Fibroblast of skin of right biceps (primary cell): ENCODE measurements around the gene GTF3C1.
"Not testable (repeated sequence)": the region's sequence is repeated elsewhere in the genome, so short reads cannot be mapped to it uniquely, and the experiment has no call there.

Experiments
- DNase-seq: peaks from one replicate; pipeline ENCODE4 v3.0.0-alpha.2; 2013

Gene GTF3C1

GRCh38 chr16:27437946-27438345 is 111.8 kb downstream of the GTF3C1 start:
- DNase-seq, result no peak

- DNase-seq, result no peak
These were observed 112.6 kb downstream of the GTF3C1 start for GRCh38 chr16:27436921-27437650.

- no peak for DNase-seq
These were observed 113.6 kb downstream of the GTF3C1 start for GRCh38 chr16:27436065-27436464.

DNA sequence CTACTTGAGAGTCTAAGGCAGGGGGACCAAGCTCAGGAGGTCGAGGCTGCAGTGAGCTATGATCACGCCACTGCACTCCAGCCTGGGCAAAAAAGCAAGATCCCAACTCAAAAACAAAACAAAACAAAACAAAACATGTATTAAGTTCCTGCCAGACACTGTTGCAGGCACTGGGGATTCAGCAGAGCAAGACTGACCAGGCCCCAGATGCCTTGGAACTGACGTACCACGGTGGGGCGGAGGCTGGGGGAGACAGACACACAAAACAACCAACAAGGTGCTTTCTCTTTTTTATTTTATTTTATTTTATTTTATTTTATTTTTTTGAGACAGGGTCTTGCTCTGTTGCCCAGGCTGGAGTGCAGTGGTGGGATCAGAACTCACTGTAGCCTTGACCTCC is 114.6 kb downstream of the GTF3C1 start:
- not testable (repeated sequence) for DNase-seq

DNA sequence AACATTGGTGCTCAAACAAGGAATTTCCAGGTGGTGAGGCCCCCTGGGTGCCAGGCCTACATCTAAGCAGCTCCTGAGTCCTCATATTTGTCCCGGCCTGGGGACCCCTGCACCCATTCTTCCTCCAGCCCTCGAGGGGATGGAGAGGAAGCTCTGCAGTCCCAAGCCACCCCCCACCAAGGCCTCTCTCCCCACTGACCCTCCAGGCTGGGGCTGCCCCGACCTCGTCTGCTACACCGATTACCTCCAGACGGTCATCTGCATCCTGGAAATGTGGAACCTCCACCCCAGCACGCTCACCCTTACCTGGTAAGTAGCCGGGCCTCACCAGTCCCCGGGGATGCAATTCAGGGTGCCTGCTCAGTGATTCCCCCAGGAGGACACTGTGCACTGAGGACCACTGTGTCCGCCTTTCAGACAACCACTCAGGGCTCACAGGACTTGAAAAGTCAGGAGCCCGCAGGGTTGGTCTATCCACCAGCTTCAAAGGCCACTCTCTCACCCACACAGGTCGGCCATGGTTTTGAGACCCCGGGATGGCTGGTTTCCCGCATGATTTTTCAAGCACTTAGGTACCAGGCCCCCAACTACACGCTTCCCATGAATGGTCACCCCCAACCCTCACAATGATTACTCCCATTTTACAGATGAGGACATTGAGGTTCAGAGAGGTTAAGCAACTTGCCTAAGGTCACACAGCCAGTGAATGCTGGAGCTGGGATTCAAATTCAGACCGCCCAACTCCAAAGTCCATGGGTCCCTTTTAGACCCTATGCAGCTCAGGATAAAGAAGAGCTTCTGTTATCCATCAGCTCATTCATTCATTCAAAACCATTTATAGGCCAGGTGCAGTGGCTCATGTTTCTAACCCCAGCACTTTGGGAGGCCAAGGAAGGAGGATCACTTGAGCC is 115.3 kb downstream of the GTF3C1 start:
- no peak for DNase-seq

GRCh38 chr16:27433636-27434035 is 116.1 kb downstream of the GTF3C1 start:
- no peak for DNase-seq

DNA sequence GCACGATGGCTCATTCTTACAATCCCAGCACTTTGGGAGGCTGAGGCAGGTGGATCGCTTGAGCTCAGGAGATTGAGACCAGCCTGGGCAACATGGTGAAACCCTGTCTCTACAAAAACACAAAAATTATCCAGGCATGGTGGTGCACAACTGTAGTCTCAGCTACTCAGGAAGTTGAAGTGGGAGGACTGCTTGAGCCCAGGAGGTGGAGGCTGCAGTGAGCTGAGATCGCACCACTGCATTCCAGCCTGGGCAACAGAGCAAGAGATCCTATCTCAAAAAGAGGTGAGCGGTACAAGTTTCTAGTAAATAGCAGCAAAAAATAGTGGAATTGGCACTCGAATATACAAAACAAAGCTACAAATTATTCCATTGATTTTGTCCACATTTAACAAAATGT is 116.5 kb downstream of the GTF3C1 start:
- DNase-seq, result not testable (repeated sequence)

DNA sequence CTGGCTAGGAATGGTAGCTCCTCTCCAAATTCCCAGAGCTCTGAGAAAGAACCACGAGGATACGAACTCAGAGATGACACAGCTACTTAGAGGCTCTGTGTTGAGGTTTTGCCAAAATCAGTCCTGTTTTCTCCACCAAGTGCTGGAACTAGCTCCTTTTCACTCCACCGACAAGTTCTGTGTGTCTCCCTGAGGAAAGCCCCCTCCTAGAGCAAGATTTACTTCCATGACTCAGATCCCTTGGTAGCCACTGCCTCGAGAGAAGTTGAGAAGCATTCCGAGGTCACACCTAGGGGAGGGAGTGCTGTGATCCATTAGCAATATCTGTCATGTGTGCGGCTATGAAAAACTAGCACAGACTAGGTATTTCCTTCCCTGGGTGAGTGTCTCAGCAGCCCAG is 117.2 kb downstream of the GTF3C1 start:
- peak; percentile 91 for DNase-seq

GRCh38 chr16:27431773-27432532 is 117.8 kb downstream of the GTF3C1 start:
- peak; percentile 55 for DNase-seq

DNA sequence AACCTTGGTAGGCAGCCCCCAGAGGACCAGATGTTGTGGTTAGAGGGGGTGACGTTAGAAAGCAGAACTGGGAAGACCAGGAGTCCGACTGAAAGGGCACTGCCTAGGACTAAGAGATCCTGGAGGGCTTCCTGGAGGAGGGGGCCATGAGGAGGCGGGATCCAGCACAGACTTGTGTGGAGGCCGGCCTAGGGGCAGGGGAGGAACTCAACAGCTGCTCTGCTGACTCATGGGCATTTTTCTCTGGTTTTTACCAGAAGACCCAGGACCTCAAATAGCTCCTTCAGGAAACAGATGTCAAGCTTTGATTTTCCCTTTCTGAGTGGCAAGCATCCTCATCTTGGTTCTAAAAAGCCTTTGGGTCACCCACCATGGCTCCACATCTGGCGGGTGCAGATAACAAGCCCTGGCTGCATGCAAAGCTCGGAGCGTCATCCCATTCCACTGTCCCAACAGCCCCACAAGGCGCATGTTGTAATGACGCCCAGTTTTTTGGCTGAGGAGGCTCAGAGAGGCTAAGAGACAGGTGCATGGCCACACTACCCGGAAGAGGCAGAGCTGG is 118.7 kb downstream of the GTF3C1 start:
- DNase-seq, result peak; percentile 37

- DNase-seq, result no peak
These were observed 119.2 kb downstream of the GTF3C1 start for GRCh38 chr16:27430512-27430911.

DNA sequence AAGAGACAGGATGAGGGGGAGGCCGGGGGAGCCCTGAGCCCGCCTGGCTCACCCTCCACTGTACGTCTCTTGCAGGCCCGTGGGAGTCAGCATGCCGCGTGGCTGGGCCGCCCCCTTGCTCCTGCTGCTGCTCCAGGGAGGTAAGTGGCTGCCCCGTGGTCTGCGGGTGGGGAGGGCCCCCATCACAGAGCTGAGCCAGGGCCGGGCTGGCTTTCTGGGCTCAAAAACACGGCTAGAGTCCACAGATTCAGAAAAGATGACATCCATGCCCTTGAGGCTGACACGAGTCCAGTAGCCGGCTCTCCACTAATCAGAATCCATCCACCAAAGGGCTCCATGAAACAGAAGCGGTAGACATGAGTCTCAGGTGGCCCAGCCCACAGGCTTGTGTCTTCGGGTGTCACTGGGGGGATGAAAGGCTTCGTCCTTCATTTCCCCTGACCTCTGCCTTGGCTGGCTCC is 119.7 kb downstream of the GTF3C1 start:
- DNase-seq, result no peak

DNA sequence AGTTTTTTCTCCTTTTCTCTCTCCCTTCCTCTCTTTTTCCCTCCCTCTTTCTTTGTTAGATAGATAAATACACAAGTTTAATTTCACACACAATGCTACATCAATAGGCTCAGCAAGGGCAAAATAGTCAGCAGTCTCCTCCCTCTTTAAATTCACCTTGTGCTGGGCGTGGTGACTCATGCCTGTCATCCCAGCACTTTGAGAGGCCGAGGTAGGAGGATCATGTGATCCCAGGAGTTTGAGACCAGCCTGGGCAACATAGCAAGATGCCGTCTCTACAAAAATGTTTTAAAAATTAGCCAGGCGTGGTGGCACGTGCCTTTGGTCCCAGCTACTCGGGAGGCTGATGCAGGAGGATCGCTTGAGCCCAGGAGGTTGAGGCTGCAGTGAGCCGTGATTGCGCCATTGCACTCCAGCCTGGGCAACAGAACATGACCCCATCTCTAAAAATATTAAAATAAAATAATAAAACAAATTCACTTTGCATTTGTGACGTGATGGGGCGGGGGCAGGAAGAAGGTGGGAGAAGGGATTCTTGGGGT is 120.3 kb downstream of the GTF3C1 start:
- no peak for DNase-seq

DNA sequence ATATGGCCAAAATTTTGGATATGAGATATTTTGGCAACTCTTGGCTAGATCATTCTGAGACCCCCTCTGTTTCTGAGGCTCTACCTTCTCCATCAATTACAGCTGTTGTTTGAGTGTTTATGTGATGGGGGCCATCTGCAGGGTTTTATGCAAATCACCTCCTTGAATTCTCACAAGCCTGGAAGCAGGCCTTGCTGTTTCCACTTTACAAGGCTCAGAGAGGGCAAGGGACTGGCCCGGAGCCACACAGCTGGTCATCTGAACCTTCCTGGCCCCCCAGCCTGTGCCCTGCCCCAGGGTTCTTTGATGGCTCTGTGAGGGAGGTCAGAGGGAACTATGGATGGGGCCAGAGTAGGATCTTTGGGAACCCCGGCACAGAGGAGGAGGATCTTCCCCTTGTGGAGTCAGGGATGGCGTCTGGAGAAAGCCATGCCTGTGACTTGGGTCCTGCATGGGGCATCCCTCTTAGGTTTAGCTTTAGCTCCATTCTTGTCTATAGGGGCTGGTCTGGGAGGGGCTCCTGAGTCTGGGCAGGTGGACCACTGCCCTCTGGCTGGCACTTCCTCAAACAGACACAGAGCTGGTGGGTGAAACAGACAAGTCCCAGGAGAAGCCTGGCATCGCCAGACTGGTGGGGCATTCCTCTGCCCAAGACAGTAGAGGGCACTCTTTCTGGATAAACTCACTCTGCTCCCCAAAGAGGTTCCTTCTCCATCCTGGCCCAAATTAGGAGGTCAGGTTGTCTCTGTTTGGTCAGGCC is 121.5 kb downstream of the GTF3C1 start:
- DNase-seq, result no peak

DNA sequence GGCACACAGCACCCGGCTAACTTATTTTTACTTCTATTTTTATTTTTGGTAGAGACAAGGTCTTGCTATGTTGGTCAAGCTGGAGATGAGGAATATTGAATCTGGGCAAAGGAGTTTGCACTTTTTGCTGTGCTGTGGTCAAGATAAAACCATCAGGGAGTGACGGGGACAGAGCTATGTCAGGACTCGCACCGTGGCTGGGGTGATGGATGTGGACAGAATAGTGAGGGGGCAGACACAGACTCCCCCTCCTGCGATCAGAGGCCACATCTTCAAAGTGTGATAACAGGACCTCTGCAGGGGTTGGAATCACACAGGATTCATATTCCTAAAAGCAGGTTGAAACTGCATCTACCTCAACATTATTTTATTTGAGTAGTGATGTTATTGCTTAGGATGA is 122.2 kb downstream of the GTF3C1 start:
- DNase-seq, result no peak

DNA sequence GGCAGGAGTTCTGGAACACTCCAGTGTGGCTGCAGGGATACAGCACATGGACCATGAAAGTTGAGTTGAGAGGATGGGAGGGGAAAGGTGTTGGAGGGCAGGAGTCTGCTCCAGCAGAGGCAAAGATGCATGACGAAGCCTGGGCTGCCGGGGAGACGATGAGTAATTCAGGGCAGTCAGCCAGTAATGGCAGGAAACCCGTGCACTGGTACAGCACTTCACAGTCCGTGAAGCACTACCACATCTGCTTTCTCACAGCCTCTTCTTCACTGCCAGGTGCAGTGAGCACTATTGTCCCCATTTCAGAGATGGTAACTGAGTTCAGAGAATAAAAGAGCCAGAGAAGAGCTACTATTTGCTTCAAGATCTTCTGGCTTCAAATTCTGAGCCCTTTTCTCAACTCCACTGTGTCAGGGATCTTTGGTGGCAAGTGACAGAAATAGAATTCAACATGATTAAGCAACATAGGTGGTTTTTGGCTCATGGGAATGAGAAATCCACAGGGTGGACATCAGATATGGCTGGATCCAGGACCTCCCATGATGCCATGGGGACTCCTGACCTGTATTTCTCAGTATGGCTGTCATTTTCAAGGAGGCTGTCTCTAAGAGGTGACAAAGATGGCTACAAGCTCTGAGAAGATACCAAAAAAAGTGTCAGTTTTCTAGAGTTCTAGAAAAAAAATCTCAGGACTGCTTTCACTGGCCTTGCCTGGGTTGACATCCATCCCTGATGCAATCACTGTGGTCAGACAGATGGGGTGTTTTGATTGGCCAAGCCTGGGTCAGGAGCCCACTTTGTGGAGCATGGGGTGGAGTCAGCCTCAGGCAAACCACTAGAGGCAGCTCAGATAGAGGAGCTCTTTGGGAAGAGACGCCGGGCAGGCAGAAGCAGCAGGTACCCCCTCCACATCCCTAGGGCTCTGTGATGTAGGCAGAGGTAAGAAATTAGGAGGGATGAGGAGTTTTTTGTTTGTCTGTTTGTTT is 123.0 kb downstream of the GTF3C1 start:
- DNase-seq, result peak; percentile 89

- DNase-seq, result no peak
These were observed 123.8 kb downstream of the GTF3C1 start for GRCh38 chr16:27425961-27426360.

GRCh38 chr16:27424772-27425498 is 124.8 kb downstream of the GTF3C1 start:
- no peak for DNase-seq

DNA sequence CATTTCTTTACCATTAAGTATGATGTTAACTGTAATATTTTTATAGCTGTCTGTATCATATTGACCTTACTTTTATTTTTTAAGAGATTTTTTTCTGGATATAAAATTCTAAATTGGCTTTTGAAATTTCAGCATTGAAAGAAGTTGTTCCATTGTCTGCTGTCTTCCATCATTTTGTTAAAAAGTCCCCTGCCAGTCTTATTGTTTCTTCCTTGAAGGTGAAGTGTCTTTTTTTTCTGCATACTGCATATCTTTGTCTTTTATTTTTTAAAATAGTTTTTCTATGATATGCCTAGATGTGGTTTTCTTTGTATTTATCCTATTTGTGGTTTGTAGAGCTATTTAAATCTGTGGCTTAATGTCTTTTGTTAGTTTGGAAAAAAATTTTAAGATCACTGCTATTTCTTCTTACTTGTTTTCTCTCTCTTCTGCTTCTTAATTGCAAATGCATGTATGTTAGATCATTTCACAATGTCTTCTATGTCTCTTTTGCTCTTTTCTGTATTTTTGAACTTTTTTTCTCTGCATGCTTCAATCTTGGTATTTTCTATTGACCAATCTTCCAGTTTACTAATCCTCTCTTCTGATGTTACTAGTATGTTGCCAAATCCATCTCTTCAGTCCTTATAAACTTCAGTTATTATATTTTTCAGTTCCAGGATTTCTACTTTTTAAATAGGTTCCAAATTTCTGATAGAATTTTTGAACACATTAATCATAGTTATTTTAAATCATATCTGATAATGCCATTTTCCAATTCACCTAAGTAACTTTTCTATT is 127.6 kb downstream of the GTF3C1 start:
- no peak for DNase-seq
